Epithelial cell of proximal tubule (primary cell): ENCODE results near the gene MEF2A. TPM values are rescaled to one million over a fixed set of nuclear protein-coding genes. Genes with fewer than 3 reads are reported as not detected.

Source experiments
- DNase-seq: peaks from one replicate; pipeline ENCODE4 v3.0.0-alpha.2; 2011; ENCODE audit warnings: low read depth
- H3K4me3 ChIP-seq: 2 replicates; pipeline ENCODE4 v1.5.1; 2011; ENCODE audit warnings: low read depth, mild to moderate bottlenecking, low read length
- CTCF ChIP-seq: conservative IDR thresholded peaks from 2 replicates; pipeline ENCODE4 v1.5.1; 2012; ENCODE audit warnings: low read depth, mild to moderate bottlenecking, low read length
- total RNA-seq: library from RNA; depleted of rRNA; stranded (reverse); fragments of >200 nt; gene quantifications from 2 replicates; pipeline ENCODE4 v1.2.3, GENCODE V29; 2015

MEF2A gene
- total RNA-seq, 1 donor from 2014 or later, result 30.2 TPM

DNA sequence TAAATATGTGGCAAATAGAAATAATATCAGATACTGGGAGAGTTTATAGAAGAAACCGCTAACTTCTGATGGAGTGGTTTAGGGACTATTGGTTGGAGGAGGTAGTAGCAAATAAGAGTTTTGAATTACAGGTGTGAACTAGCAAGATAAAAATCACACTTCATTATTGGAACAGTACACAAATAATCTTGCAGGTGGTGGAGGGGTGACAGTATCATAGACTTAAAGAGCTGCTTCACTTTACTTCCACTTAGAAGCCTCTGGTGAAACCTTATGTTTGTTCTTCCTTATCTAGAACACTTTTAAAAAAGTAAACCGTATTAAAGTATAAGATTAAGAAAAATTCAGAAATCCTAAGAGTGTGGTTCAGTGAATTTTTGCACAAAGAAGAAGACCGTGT lies 69.4 kb downstream of the MEF2A start:
- TF ChIP-seq CTCF, result no peak
- DNase-seq, result no peak
- no peak overlapping the region for H3K4me3 ChIP-seq

- no peak for TF ChIP-seq CTCF
- no peak overlapping the region for H3K4me3 ChIP-seq
- DNase-seq, result no peak
Observed at GRCh38 chr15:99635794-99636193, 70.0 kb downstream of the MEF2A start.

- TF ChIP-seq CTCF, result no peak
- DNase-seq, result no peak
Observed at GRCh38 chr15:99644913-99645542, 79.2 kb downstream of the MEF2A start.

GRCh38 chr15:99645543-99645935 lies 79.8 kb downstream of the MEF2A start:
- no peak for TF ChIP-seq CTCF
- DNase-seq, result no peak
- H3K4me3 ChIP-seq, result no peak overlapping the region

More at GRCh38 chr15:99644913-99645542, 79.2 kb downstream of the MEF2A start:
- no peak overlapping the region for H3K4me3 ChIP-seq

DNA sequence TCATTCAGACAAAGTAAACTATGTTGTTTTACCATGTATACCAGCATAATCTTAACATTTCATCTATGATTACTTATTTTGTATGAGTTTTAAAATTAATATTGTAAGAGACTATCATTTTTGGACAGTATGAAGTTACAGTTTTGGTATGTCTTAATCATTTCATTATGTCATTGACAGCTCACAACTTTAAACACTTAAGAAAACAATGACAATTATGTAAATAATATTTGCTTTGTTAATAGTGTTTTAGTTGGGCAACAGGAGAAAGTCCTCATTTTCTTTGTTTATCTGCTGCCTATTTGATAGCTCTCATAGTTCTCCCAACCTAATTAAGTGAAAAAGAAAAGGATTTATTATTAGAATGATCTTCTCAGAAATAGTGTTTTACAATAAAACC lies 80.2 kb downstream of the MEF2A start:
- no peak overlapping the region for H3K4me3 ChIP-seq
- no peak for TF ChIP-seq CTCF
- no peak for DNase-seq

GRCh38 chr15:99651023-99651807 lies 85.4 kb downstream of the MEF2A start:
- H3K4me3 ChIP-seq, result no peak overlapping the region
- no peak for TF ChIP-seq CTCF
- DNase-seq, result peak; percentile 19
